Spleen (tissue), 11 donors: Measurements from ENCODE around the gene WDR59. TPM values are rescaled to one million over a fixed set of nuclear protein-coding genes. Genes with fewer than 3 reads are reported as not detected.

Experiments used
- DNase-seq: peaks from one replicate; pipeline ENCODE4 v3.0.0-alpha.2; 2020
- H3K27ac ChIP-seq, 8 donors: fragments of 200-600 bp; sonication (generic) in 7 of 8; 1 replicate in 4 of 8; 2 replicates in 4 of 8; pipeline versions ENCODE4 v1.5.0 to v1.8.0; 2016 to 2021; ENCODE audit warnings: inconsistent platforms in 4 of 8, mild to moderate bottlenecking in 4 of 8, moderate library complexity in 1 of 8
- H3K27me3 ChIP-seq, 7 donors: fragments of 200-600 bp; sonication (generic) in 6 of 7; replicated peaks in 1 of 7; 1 replicate in 4 of 7; 2 replicates in 3 of 7; pipeline versions ENCODE4 v1.5.0 to v1.8.0; 2016 to 2021; ENCODE audit warnings: inconsistent platforms in 3 of 7, mild to moderate bottlenecking in 1 of 7
- H3K36me3 ChIP-seq, 6 donors: fragments of 200-600 bp; sonication (generic) in 5 of 6; 1 replicate in 4 of 6; 2 replicates in 2 of 6; pipeline versions ENCODE4 v1.5.0 to v1.8.0; 2016 to 2021; ENCODE audit warnings: inconsistent platforms in 2 of 6
- H3K4me1 ChIP-seq, 6 donors: fragments of 200-600 bp; sonication (generic) in 5 of 6; 1 replicate in 3 of 6; 2 replicates in 3 of 6; pipeline versions ENCODE4 v1.5.0 to v1.8.0; 2016 to 2021; ENCODE audit warnings: inconsistent platforms in 3 of 6
- H3K4me3 ChIP-seq, 8 donors: fragments of 200-600 bp; sonication (generic) in 7 of 8; 1 replicate in 4 of 8; 2 replicates in 4 of 8; pipeline versions ENCODE4 v1.5.0 to v1.8.0; 2016 to 2021; ENCODE audit warnings: inconsistent platforms in 4 of 8, mild to moderate bottlenecking in 4 of 8, moderate library complexity in 2 of 8
- H3K9me3 ChIP-seq, 8 donors: fragments of 200-600 bp; sonication (generic) in 7 of 8; 1 replicate in 4 of 8; 2 replicates in 4 of 8; pipeline versions ENCODE4 v1.5.0 to v1.8.0; 2016 to 2021; ENCODE audit warnings: inconsistent platforms in 4 of 8
- CTCF ChIP-seq, 11 experiments: fragments of 200-600 bp in 7 of 11; fragments of 450-650 bp in 4 of 11; sonication (generic) in 4 of 11; IDR thresholded peaks in 8 of 11; conservative IDR thresholded peaks in 3 of 11; 1 replicate in 7 of 11; 2 replicates in 4 of 11; pipeline versions ENCODE4 v1.4.0 to v1.8.0; 2016 to 2021; ENCODE audit warnings: antibody characterized with exemption in 11 of 11, inconsistent platforms in 4 of 11, mild to moderate bottlenecking in 1 of 11
- POLR2A ChIP-seq, 3 donors: fragments of 450-650 bp; IDR thresholded peaks; one replicate each; pipeline ENCODE4 v1.5.1; 2017; ENCODE audit warnings: antibody characterized with exemption in 3 of 3, mild to moderate bottlenecking in 1 of 3
- POLR2AphosphoS5 ChIP-seq, 3 donors: sonication (generic); formaldehyde crosslinking; IDR thresholded peaks; one replicate each; pipeline ENCODE4 v1.5.1; 2017; ENCODE audit warnings: antibody characterized with exemption in 3 of 3
- WGBS, 5 donors: extraction: QIAGEN DNeasy Blood & Tissue Kit in 3 of 5; methylation state at CpG; one replicate each; pipeline versions ENCODE4 v1.1.5 to v1.1.7; 2013 to 2018; 5-methylcytosine and 5-hydroxymethylcytosine counted together
- intact Hi-C: fragments of 100-400 bp; cut with DNase I; formaldehyde crosslinking; loops from one replicate; pipeline ENCODE4 v1.15.0; 2023; ENCODE audit warnings: low total_unique reads
- polyA plus RNA-seq, 3 donors: library from polyadenylated mRNA; stranded (reverse); fragments of 200-250 nt; gene quantifications; one replicate each; pipeline ENCODE4 v1.2.1, GENCODE V29; 2013
- total RNA-seq, 7 donors: library from RNA; depleted of rRNA in 3 of 7; stranded (reverse); fragments of >200 nt in 3 of 7; fragmentation: NEBNext Ultra II Directional in 4 of 7; extraction: Animal tissue kit (Norgen Biotek cat#: 25700) in 4 of 7; gene quantifications; one replicate each; pipeline versions ENCODE4 v1.1.0 to v1.2.1, GENCODE V29; 2016 to 2021
- donor health status: healthy with polysubstance abuse.
- donor health status: DM: no; HTN: no; CAD: no; lungs with moderate emphysema.
- donor health status: DM: no; HTN: no; CAD: no.
- donor health status: Bipolar disorder and iron deficiency.
- donor health status: healthy.
- donor health status: DM: no; HTN: no; CAD: no.
- donor health status: DM: yes; HTN: yes; CAD: no.

The WDR59 gene
- total and polyA plus RNA-seq, 10 donors, result 18.1 to 76.7 (median 46.4) TPM

GRCh38 chr16:75005697-75006096 lies 20.8 kb upstream of the WDR59 start:
- 84 to 94% (median 93%) methylated on average over 4 of the region's 4 CpGs for WGBS, 5 donors
- TF ChIP-seq CTCF (IDR thresholded peaks at IDR 0.05 in 8 of 11, conservative IDR thresholded peaks at IDR 0.05 in 3 of 11) (no peak), POLR2AphosphoS5 (IDR thresholded peaks at IDR 0.05) (no peak), POLR2A (IDR thresholded peaks at IDR 0.05) (no peak)
- no peak for DNase-seq
- intact Hi-C loops, result no loop called here
- H3K27me3 ChIP-seq, result peaks cover 0 to 3% (median 1%) of the 10 kb centered on the region in 7 donors
- no peaks in the 10 kb centered on the region for H3K36me3 ChIP-seq
- H3K9me3 ChIP-seq, result no peaks in the 10 kb centered on the region
- H3K4me3 ChIP-seq, result no peak overlapping the region
- H3K27ac ChIP-seq, result no peak overlapping the region
- peaks cover 0 to 21% (median 5%) of the 10 kb centered on the region in 6 donors for H3K4me1 ChIP-seq

GRCh38 chr16:75004460-75004859 lies 19.5 kb upstream of the WDR59 start:
- intact Hi-C loops, result no loop called here
- DNase-seq, result no peak
- peaks cover 11 to 34% (median 17%) of the 10 kb centered on the region in 6 donors for H3K4me1 ChIP-seq
- H3K27me3 ChIP-seq, result peaks cover 0 to 16% (median 14%) of the 10 kb centered on the region in 7 donors
- no peaks in the 10 kb centered on the region for H3K9me3 ChIP-seq
- H3K4me3 ChIP-seq, result no peak overlapping the region
- WGBS, 5 donors, result 91 to 99% (median 95%) methylated on average over 3 of the region's 3 CpGs
- H3K27ac ChIP-seq, result no peak overlapping the region
- TF ChIP-seq CTCF (IDR thresholded peaks at IDR 0.05 in 8 of 11, conservative IDR thresholded peaks at IDR 0.05 in 3 of 11) (no peak), POLR2AphosphoS5 (IDR thresholded peaks at IDR 0.05) (no peak), POLR2A (IDR thresholded peaks at IDR 0.05) (no peak)
- no peaks in the 10 kb centered on the region for H3K36me3 ChIP-seq

- H3K4me1 ChIP-seq, result peaks cover 13 to 36% (median 20%) of the 10 kb centered on the region in 6 donors
- H3K36me3 ChIP-seq, result no peaks in the 10 kb centered on the region
- no peak for DNase-seq
- peaks cover 0 to 20% (median 17%) of the 10 kb centered on the region in 7 donors for H3K27me3 ChIP-seq
- TF ChIP-seq POLR2AphosphoS5 (IDR thresholded peaks at IDR 0.05) (no peak), CTCF (IDR thresholded peaks at IDR 0.05 in 8 of 11, conservative IDR thresholded peaks at IDR 0.05 in 3 of 11) (no peak), POLR2A (IDR thresholded peaks at IDR 0.05) (no peak)
- intact Hi-C loops, result no loop called here
- H3K4me3 ChIP-seq, result no peak overlapping the region
- no peak overlapping the region for H3K27ac ChIP-seq
- H3K9me3 ChIP-seq, result no peaks in the 10 kb centered on the region
- 91 to 97% (median 95%) methylated on average over 5 of the region's 5 CpGs for WGBS, 5 donors
Observed at GRCh38 chr16:75003931-75004330, 19.0 kb upstream of the WDR59 start.

GRCh38 chr16:75002474-75002873 lies 17.6 kb upstream of the WDR59 start:
- peaks cover 13 to 47% (median 27%) of the 10 kb centered on the region in 6 donors for H3K4me1 ChIP-seq
- H3K27ac ChIP-seq, result no peak overlapping the region
- H3K9me3 ChIP-seq, result no peaks in the 10 kb centered on the region
- TF ChIP-seq POLR2AphosphoS5 (IDR thresholded peaks at IDR 0.05) (no peak), CTCF (IDR thresholded peaks at IDR 0.05 in 8 of 11, conservative IDR thresholded peaks at IDR 0.05 in 3 of 11) (no peak), POLR2A (IDR thresholded peaks at IDR 0.05) (no peak)
- no peaks in the 10 kb centered on the region for H3K36me3 ChIP-seq
- no peak overlapping the region for H3K4me3 ChIP-seq
- 30 to 47% (median 37%) methylated on average over 8 to 9 of the region's 9 CpGs for WGBS, 5 donors
- intact Hi-C loops, result no loop called here
- DNase-seq, result no peak
- H3K27me3 ChIP-seq, result peaks cover 0 to 24% (median 17%) of the 10 kb centered on the region in 7 donors
